Neural cell (in vitro differentiated cells): Measurements from ENCODE around the gene POLR1A.

ENCODE experiments used
- EP300 ChIP-seq: fragments of 450-650 bp; conservative IDR thresholded peaks from 2 replicates; pipeline ENCODE4 v1.6.1; 2014; ENCODE audit warnings: antibody characterized with exemption, mild to moderate bottlenecking, moderate library complexity; ENCODE audit not compliant: poor library complexity, severe bottlenecking
- EZH2 ChIP-seq: fragments of 200-600, 300-800 bp; shearing (Covaris generic), sonication (generic); IDR thresholded peaks from 2 replicates; pipeline ENCODE4 v1.6.1; 2014; ENCODE audit warnings: antibody characterized with exemption, low read length, borderline replicate concordance, mild to moderate bottlenecking; ENCODE audit not compliant: insufficient read depth, poor library complexity, severe bottlenecking
- POLR2AphosphoS5 ChIP-seq: IDR thresholded peaks from 2 replicates; pipeline ENCODE4 v1.6.1; 2012
- RAD21 ChIP-seq: fragments of 450-650 bp; conservative IDR thresholded peaks from 2 replicates; pipeline ENCODE4 v1.6.1; 2014; ENCODE audit warnings: antibody characterized with exemption, mild to moderate bottlenecking, moderate library complexity
- SMC3 ChIP-seq: fragments of 450-650 bp; conservative IDR thresholded peaks from 2 replicates; pipeline ENCODE4 v1.6.1; 2014; ENCODE audit warnings: antibody characterized with exemption, mild to moderate bottlenecking, moderate library complexity; ENCODE audit not compliant: poor library complexity
- TAF1 ChIP-seq: IDR thresholded peaks from 2 replicates; pipeline ENCODE4 v1.6.1; 2012; ENCODE audit warnings: low read depth
- TF ChIP-seq, protein P1 (sequence below): fragments of 450-650 bp; IDR thresholded peaks from 2 replicates; pipeline ENCODE4 v1.5.1; 2014; ENCODE audit warnings: antibody characterized with exemption, mild to moderate bottlenecking, moderate library complexity; ENCODE audit not compliant: poor library complexity, severe bottlenecking

DNA sequence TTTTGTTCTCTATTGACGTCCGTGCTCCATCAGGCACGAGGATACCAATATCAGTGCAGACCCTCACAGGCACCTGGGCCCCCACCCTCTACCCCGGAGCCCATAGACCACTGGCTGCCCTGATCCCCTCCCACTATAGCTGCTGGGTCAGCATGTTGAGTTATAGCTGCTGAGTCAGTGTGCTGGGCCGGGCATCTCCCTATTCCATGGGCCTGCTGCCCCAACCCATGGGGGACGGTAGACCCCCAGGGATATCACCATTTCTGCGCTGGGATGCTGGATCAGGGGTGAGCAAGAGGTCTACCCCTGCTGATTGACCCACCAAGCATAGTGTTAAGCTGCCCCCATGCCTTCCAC is 116.8 kb downstream of the POLR1A start:
- TF ChIP-seq EZH2 (no peak), TAF1 (no peak), EP300 (no peak), POLR2AphosphoS5 (no peak), SMC3 (no peak), RAD21 (no peak)
- TF ChIP-seq, protein P1, sequence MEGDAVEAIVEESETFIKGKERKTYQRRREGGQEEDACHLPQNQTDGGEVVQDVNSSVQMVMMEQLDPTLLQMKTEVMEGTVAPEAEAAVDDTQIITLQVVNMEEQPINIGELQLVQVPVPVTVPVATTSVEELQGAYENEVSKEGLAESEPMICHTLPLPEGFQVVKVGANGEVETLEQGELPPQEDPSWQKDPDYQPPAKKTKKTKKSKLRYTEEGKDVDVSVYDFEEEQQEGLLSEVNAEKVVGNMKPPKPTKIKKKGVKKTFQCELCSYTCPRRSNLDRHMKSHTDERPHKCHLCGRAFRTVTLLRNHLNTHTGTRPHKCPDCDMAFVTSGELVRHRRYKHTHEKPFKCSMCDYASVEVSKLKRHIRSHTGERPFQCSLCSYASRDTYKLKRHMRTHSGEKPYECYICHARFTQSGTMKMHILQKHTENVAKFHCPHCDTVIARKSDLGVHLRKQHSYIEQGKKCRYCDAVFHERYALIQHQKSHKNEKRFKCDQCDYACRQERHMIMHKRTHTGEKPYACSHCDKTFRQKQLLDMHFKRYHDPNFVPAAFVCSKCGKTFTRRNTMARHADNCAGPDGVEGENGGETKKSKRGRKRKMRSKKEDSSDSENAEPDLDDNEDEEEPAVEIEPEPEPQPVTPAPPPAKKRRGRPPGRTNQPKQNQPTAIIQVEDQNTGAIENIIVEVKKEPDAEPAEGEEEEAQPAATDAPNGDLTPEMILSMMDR = no peak
